HS-5 (cell line): ENCODE results near the gene NFKBIZ.
"Not testable (repeated sequence)": the region's sequence is repeated elsewhere in the genome, so short reads cannot be mapped to it uniquely, and the experiment has no call there.

Experiments used
- DNase-seq: peaks from one replicate; pipeline ENCODE4 v3.0.0-alpha.2; 2012; ENCODE audit warnings: low read depth

The NFKBIZ gene

DNA sequence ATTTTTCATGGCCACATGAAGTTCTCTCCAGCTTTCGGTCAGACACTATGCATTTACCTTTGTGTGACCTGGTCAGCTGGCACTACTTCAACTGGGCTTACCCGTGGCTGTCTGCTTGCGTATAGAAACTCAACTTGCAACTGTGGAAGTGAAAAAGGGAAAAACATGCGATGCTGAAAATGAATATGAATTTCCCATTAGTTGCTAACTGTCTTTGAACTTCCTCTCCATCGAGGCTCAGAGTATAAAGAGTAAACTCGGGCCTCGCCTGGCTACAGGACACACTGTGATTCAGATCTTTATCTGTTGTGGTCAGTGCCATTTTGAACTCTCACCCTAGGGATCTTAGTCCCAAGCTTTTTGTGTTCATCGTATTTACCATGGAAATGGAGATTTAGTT is 26.8 kb downstream of the NFKBIZ start:
- DNase-seq = no peak

DNA sequence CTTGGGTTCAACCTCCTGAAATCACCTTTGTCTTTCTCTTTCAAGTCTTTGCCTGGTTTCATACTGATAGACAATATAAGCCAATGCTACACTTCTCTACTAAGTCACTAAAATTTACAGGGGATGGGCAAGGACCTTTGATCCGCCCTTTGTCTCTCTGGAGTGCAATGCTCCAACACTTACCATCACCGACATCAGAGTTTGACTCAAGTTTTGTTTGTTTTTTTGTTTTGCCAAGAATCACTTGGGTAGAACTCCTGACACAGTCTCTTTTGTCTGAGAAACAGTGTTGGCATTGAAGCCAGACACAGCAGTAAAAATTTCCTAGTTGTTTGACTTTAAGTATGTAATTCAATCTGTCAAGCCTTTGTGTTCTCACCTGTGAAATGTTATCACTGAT is 29.3 kb downstream of the NFKBIZ start:
- DNase-seq = no peak

DNA sequence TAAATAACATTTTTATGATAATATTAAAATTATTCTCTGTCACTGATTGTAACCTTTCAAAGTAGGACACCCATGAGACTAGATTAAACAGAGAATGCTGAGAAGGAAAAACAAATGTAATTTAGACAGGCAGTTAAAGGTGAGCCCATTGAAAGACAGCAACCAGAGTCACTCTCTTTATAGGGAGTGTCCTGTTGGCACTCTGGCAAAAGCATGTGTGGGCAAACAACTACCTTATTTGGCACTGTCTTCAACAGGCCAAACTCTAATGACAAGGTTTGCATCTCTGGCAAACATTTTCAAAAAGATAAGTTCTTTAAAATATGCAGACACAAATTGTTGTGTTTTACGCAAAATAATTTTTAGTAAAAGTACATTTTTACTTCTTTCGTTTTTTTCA is 29.8 kb downstream of the NFKBIZ start:
- DNase-seq = no peak

- DNase-seq = no peak
Observed at GRCh38 chr3:101879623-101880284, 30.4 kb downstream of the NFKBIZ start.

DNA sequence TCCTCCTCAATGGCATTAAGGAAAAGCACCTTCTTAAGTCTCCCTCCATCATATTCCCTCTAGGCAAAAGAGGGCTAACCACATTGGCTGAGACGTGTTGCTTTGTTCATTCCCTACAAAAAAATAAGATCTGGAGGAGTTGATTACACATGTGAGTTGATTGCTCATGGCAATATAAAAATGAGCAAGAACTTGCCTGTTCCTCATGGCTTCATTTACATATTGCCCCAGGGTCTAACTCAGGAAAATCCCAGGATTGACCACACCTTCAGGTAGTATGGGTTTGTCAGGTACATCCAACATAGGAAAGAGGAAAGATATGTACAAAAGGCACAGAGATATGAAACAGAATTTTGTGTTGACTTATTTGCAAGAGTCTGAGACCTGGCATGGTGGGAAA is 35.5 kb downstream of the NFKBIZ start:
- no peak for DNase-seq

DNA sequence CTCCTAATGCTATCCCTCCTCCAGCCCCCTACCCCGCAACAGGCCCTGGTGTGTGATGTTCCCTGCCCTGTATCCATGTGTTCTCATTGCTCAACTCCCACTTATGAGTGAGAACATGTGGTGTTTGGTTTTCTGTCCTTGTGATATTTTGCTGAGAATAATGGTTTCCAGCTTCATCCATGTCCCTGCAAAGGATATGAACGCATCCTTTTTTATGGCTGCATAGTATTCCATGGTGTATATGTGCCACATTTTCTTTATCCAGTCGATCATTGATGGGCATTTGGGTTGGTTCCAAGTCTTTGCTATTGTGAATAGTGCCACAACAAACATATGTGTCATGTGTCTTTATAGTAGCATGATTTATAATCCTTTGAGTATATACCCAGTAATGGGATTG is 36.3 kb downstream of the NFKBIZ start:
- not testable (repeated sequence) for DNase-seq

- no peak for DNase-seq
Observed at GRCh38 chr3:101886626-101887025, 37.3 kb downstream of the NFKBIZ start.

GRCh38 chr3:101888653-101889052 is 39.3 kb downstream of the NFKBIZ start:
- DNase-seq = no peak

DNA sequence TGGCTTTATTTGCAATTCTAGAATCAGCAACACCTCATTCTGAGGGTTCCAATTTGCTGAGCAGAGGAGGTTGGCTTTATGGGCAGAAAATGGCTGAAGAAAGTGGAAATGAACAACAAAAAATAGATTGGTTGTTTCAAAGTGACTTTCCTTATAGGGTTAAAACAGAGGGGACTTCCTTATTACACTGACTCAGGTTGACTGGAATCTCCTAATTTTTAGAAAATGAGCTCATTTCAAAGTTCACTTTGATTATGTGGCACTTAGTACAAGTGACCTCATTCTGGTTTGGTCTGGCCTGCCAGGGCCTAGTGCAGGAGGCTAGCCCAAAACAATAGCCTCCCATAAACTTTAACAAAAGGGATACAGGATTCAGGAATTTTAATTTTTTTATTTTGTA is 41.4 kb downstream of the NFKBIZ start:
- DNase-seq = peak; percentile 67

- DNase-seq = no peak
Observed at GRCh38 chr3:101892648-101893047, 43.3 kb downstream of the NFKBIZ start.

GRCh38 chr3:101896083-101896757 is 46.9 kb downstream of the NFKBIZ start:
- DNase-seq = no peak

DNA sequence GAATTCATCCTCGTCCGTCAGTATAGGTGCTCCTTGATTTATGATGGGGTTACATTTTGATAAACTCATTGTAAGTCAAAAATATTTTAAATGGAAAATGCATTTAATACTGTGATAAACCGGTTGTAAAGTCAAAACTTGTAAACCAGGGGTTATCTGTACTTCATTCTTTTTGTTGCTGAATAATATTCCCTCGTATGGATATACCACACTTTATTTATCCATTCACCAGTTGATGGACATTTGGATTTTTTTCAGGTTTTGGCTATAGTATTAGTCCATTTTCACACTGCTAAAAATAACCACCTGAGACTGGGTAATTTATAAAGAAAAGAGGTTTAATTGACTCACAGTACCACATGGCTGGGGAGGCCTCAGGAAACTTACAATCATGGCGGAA is 47.7 kb downstream of the NFKBIZ start:
- DNase-seq = no peak

- no peak for DNase-seq
Observed at GRCh38 chr3:101898039-101898438, 48.7 kb downstream of the NFKBIZ start.

GRCh38 chr3:101898752-101899169 is 49.4 kb downstream of the NFKBIZ start:
- DNase-seq = no peak

DNA sequence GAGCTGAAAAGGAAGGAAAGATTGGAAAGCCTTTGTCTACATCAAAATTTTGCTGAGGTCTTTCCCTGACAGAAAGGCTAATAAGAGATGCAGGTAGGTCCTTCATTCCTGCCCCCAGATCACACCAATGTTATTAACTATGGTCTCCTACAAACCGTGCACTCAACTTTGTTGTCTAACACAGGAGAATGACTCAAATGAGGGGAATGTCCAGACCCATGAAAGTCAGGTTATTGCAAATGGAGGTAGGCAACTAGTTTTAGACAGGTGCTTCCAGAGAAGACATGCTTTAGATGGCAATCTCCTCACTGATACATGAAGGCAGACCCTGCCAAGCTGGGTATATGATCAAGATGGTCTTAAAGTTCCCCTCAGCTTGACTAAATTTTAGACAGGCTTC is 51.0 kb downstream of the NFKBIZ start:
- no peak for DNase-seq

DNA sequence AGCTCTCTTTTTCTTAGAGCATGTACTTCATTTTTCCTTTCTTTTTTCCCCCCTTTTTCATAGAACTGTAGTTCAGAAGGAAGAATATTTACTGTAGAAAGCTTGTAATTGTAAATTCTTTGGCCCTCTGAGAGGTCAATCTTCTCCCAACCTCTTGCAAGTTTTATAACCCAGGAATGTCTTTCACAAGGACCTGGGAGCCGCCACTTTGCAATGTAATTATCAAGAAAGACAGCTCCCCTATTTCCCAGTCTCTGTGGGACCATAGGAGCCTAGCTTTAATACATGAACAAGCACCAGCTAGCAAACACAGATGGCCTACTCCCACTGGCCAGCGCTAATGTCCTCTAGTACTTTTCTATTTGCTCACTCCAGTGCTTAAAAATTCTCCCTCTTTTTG is 51.4 kb downstream of the NFKBIZ start:
- DNase-seq = no peak

- peak; percentile 99 for DNase-seq
Observed at GRCh38 chr3:101902041-101902440, 52.7 kb downstream of the NFKBIZ start.

DNA sequence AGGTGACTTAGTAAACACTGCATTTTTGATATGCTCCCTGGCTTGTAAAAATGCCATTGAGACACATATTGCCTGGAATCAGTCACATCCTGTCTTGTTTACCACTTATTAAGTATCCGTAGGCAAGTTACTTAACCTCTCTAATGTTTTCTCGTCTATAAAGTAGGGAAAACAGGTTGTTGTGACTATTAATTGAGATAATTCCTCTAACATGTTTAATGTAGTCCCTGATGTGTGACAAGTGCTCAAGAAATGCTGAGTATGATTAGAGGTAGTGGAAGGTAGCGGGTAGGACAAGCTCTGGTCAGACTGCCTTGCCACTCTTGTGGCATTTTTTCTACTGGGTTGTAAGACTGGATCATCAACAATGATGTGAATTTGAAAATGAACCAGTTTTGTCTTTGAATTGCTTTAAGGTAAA is 54.1 kb downstream of the NFKBIZ start:
- peak; percentile 67 for DNase-seq

- DNase-seq = not testable (repeated sequence)
Observed at GRCh38 chr3:101905573-101905972, 56.3 kb downstream of the NFKBIZ start.
